Endodermal cell (in vitro differentiated cells): ENCODE data around the gene VWA8. TPM values are rescaled to one million over a fixed set of nuclear protein-coding genes. Genes with fewer than 3 reads are reported as not detected.

Experiments used
- DNase-seq: peaks from one replicate; pipeline ENCODE4 v3.0.0-alpha.2; 2017
- H3K27ac ChIP-seq: 2 replicates; pipeline ENCODE4 v1.5.1; 2013; ENCODE audit warnings: mild to moderate bottlenecking, low read depth, low read length, moderate library complexity
- H3K27me3 ChIP-seq: 2 replicates; pipeline ENCODE4 v1.6.1; 2013; ENCODE audit warnings: mild to moderate bottlenecking, low read length, moderate library complexity; ENCODE audit not compliant: insufficient read depth, control insufficient read depth, poor library complexity, severe bottlenecking
- H3K36me3 ChIP-seq: 2 replicates; pipeline ENCODE4 v1.7.0; 2013; ENCODE audit warnings: mild to moderate bottlenecking, low read length, moderate library complexity; ENCODE audit not compliant: control insufficient read depth, insufficient read depth
- H3K4me1 ChIP-seq: one replicate; pipeline ENCODE4 v1.7.0; 2013; ENCODE audit warnings: low read length; ENCODE audit not compliant: control insufficient read depth, insufficient read depth
- H3K4me3 ChIP-seq: 2 replicates; pipeline ENCODE4 v1.5.1; 2013; ENCODE audit warnings: mild to moderate bottlenecking, low read length, moderate library complexity
- H3K9ac ChIP-seq: 2 replicates; pipeline ENCODE4 v1.6.1; 2013; ENCODE audit warnings: mild to moderate bottlenecking, low read length, moderate library complexity; ENCODE audit not compliant: poor library complexity, severe bottlenecking; ENCODE audit errors: extremely low read depth
- H3K9me3 ChIP-seq: 2 replicates; pipeline ENCODE4 v1.6.1; 2013; ENCODE audit warnings: mild to moderate bottlenecking, low read length, moderate library complexity; ENCODE audit not compliant: control insufficient read depth
- H3K27ac Mint-ChIP-seq: 2 replicates; pipeline ENCODE4 v1.8.0; 2020; ENCODE audit warnings: mixed read lengths
- H3K27me3 Mint-ChIP-seq: 2 replicates; pipeline ENCODE4 v1.8.0; 2021; ENCODE audit warnings: mild to moderate bottlenecking, mixed read lengths; ENCODE audit not compliant: insufficient read depth
- H3K36me3 Mint-ChIP-seq: 2 replicates; pipeline ENCODE4 v1.8.0; 2020; ENCODE audit warnings: low read depth, mixed read lengths
- H3K4me1 Mint-ChIP-seq: 2 replicates; pipeline ENCODE4 v1.8.0; 2020; ENCODE audit warnings: mixed read lengths
- H3K4me3 Mint-ChIP-seq: 2 replicates; pipeline ENCODE4 v1.8.0; 2020; ENCODE audit warnings: mild to moderate bottlenecking, moderate library complexity, mixed read lengths
- H3K9me3 Mint-ChIP-seq: 2 replicates; pipeline ENCODE4 v1.8.0; 2020; ENCODE audit warnings: mild to moderate bottlenecking, mixed read lengths
- CTCF ChIP-seq: fragments of 200-600 bp; sonication (generic); conservative IDR thresholded peaks from 2 replicates; pipeline ENCODE4 v1.5.0; 2021; ENCODE audit warnings: antibody characterized with exemption, mild to moderate bottlenecking
- WGBS, 2 experiments: methylation state at CpG; one replicate each; pipeline versions ENCODE4 v1.1.5 to v1.1.7; 2013; ENCODE audit warnings: missing lambda C conversion rate in 2 of 2, mixed read lengths in 1 of 2; ENCODE audit not compliant: insufficient coverage in 1 of 2, insufficient read length in 1 of 2; 5-methylcytosine and 5-hydroxymethylcytosine counted together
- total RNA-seq, 2 donors: library from RNA; stranded (reverse); fragmentation: NEBNext Ultra II Directional in 1 of 2; extraction: Animal tissue kit (Norgen Biotek cat#: 25700) in 1 of 2; gene quantifications; 2 replicates in 1 of 2; 3 replicates in 1 of 2; pipeline ENCODE4 v1.2.1, GENCODE V29; 2021

Gene VWA8
- total RNA-seq, 2 donors from 2014 or later, result 24.6 to 25.6 TPM

- Mint-ChIP-seq H3K27ac (no peak overlapping the region), H3K36me3 (peaks cover 18% of the 10 kb centered on the region), H3K27me3 (no peaks in the 10 kb centered on the region), H3K4me3 (no peak overlapping the region), H3K4me1 (peaks cover 6% of the 10 kb centered on the region), H3K9me3 (no peaks in the 10 kb centered on the region)
- Histone ChIP-seq H3K4me1 (peaks cover 4% of the 10 kb centered on the region), H3K9ac (no peak overlapping the region), H3K4me3 (no peak overlapping the region), H3K27ac (no peak overlapping the region), H3K9me3 (peaks cover 10% of the 10 kb centered on the region), H3K36me3 (peaks cover 14% of the 10 kb centered on the region), H3K27me3 (no peaks in the 10 kb centered on the region)
- TF ChIP-seq CTCF, result no peak
- DNase-seq, result no peak
These were observed 138.3 kb downstream of the VWA8 start for GRCh38 chr13:41822560-41822959.

GRCh38 chr13:41821238-41821594 is 139.7 kb downstream of the VWA8 start:
- Histone ChIP-seq H3K27me3 (no peaks in the 10 kb centered on the region), H3K9me3 (peaks cover 24% of the 10 kb centered on the region), H3K9ac (no peak overlapping the region), H3K4me3 (no peak overlapping the region), H3K36me3 (peaks cover 28% of the 10 kb centered on the region), H3K4me1 (peaks cover 4% of the 10 kb centered on the region), H3K27ac (no peak overlapping the region)
- peaks cover 29% of the 10 kb centered on the region for H3K36me3 Mint-ChIP-seq
- 84 to 96% methylated on average over 2 of the region's 2 CpGs for WGBS, 2 experiments
- H3K27me3 Mint-ChIP-seq, result no peaks in the 10 kb centered on the region
- no peak overlapping the region for H3K4me3 Mint-ChIP-seq
- DNase-seq, result no peak
- peaks cover 9% of the 10 kb centered on the region for H3K9me3 Mint-ChIP-seq
- peaks cover 6% of the 10 kb centered on the region for H3K4me1 Mint-ChIP-seq
- H3K27ac Mint-ChIP-seq, result no peak overlapping the region
- no peak for TF ChIP-seq CTCF

- DNase-seq, result no peak
- Mint-ChIP-seq H3K27me3 (no peaks in the 10 kb centered on the region), H3K36me3 (peaks cover 34% of the 10 kb centered on the region), H3K4me1 (peaks cover 6% of the 10 kb centered on the region), H3K4me3 (no peak overlapping the region), H3K9me3 (peaks cover 14% of the 10 kb centered on the region), H3K27ac (no peak overlapping the region)
- peaks cover 33% of the 10 kb centered on the region for H3K36me3 ChIP-seq
- 71 to 96% methylated on average over 1 of the region's 1 CpG for WGBS, 2 experiments
- H3K4me3 ChIP-seq, result no peak overlapping the region
- H3K9ac ChIP-seq, result no peak overlapping the region
- peaks cover 4% of the 10 kb centered on the region for H3K4me1 ChIP-seq
- no peak for TF ChIP-seq CTCF
- no peaks in the 10 kb centered on the region for H3K27me3 ChIP-seq
- peaks cover 29% of the 10 kb centered on the region for H3K9me3 ChIP-seq
- H3K27ac ChIP-seq, result no peak overlapping the region
These were observed 140.2 kb downstream of the VWA8 start for GRCh38 chr13:41820581-41821237.
